Skeletal muscle cell (primary cell): ENCODE results near the gene PPP1R27.
A peak's percentile ranks its signal among the peaks of the same experiment; 100 is the strongest.

Source experiments
- DNase-seq: peaks from one replicate; pipeline ENCODE4 v3.0.0-alpha.2; 2010; ENCODE audit warnings: low read depth
- H3K4me3 ChIP-seq: 2 replicates; pipeline ENCODE4 v1.5.1; 2011; ENCODE audit warnings: low read depth, mild to moderate bottlenecking, control low read depth, low read length, moderate library complexity

Gene PPP1R27

DNA sequence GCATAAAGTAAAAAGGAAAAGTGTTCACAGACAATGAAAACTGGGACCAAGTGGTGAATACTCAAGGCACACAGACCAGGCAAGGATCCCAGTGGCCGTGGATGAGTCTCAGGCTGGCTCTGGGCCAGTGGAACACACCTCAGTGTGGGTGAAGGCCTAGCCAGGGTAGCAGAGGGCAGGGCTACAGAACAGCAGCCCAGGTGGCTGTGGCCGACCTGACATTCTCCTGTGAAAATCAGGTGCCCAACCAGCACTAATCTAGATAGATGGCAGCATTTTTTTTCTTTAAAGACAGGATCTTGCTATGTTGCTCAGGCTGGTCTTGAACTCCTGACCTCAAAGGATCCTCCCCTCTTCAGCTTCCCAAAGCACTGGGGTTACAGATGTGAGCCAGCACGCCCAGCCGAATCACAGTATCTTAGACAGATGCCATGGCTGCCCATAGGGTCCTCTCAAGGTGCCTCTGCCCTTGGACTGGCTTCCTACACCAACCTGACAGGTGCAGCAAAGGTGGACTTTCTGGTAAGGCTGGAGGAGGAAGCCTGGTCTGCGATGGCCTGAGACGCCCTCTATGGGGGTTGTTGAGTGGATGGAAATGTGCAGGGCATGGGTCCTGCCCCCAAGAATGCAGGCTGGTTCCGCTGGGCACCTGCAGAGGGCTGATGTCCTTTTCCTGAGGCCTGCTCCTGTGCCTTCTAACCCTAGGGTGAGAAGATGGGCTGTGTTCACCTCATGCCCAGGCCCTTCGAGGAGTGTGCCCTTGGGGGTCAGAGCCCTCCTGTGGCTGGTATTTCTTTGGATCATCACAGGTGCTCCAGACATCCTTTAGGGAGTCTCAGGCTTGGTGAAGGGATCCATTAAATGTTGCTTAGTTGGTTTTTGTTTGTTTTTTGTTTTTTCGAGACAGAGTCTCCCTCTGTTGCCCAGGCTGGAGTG is 29.3 kb upstream of the PPP1R27 start:
- no peak for DNase-seq
- no peak overlapping the region for H3K4me3 ChIP-seq

DNA sequence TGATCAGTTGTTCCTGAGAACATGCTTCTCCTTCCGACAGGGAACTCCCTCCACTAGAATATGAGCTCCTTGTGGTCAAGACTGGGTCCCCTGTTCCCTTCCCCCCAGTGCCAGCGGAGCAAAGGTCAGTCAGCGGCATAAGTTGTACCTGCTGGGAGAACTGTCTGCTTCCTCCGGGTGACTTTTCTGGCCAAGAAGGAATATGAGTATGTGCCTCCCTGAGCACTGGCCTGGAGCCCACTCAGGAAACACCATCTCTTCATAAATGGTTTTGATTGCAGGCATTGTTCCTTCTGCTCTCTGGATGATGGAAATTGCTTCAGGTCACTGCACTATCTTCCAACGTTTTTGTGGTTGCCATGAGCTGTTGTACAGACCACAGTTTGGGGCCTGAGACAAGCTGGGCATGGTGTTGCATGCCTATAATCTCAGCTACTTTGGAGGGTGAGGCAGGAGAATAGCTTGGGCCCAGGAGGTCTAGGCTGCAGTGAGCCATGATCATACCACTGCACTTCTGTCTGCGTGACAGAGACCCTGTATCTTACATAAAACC is 28.3 kb upstream of the PPP1R27 start:
- no peak overlapping the region for H3K4me3 ChIP-seq
- DNase-seq = no peak

DNA sequence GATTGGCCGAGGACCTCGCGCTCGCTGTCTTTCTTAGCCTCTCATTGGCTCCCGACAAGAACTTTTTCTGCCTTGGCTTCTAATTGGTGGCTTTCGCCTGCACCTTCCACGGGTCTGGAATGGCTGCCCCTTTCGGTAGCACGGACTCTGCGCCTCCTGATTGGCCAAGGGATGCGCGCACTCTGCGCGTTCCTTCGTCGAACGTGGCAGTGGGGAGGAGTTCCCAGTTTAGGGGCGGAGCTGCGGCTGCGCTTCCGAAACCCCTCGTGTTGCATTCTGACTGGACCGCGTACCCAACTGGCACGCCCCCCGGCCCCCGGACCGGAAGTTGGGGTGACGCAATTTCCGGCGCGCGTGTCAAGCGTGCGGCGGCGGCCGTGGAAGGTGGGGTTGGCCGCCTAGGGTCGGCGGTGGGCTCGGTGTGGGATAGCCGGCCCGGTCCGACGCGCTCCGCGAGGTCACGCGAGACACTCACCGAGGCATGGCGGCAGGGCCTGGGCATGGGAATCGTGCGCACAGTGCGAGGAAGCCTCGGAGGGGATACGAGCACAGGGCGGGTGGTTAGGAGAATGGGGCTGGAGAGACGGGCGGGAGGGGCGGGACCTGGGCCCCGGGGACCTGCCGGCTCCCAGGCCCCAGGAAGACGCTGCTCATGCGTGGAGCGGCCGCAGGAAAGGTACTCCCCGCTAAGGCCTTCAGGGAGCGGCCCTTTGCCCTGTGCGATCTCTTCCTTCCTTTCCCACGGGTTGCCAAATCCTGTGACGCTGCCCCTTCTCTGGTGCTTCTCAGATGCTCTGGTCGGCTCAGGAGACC is 26.1 kb upstream of the PPP1R27 start:
- H3K4me3 ChIP-seq = peak overlapping the region; percentile 66
- DNase-seq = peak; percentile 100

DNA sequence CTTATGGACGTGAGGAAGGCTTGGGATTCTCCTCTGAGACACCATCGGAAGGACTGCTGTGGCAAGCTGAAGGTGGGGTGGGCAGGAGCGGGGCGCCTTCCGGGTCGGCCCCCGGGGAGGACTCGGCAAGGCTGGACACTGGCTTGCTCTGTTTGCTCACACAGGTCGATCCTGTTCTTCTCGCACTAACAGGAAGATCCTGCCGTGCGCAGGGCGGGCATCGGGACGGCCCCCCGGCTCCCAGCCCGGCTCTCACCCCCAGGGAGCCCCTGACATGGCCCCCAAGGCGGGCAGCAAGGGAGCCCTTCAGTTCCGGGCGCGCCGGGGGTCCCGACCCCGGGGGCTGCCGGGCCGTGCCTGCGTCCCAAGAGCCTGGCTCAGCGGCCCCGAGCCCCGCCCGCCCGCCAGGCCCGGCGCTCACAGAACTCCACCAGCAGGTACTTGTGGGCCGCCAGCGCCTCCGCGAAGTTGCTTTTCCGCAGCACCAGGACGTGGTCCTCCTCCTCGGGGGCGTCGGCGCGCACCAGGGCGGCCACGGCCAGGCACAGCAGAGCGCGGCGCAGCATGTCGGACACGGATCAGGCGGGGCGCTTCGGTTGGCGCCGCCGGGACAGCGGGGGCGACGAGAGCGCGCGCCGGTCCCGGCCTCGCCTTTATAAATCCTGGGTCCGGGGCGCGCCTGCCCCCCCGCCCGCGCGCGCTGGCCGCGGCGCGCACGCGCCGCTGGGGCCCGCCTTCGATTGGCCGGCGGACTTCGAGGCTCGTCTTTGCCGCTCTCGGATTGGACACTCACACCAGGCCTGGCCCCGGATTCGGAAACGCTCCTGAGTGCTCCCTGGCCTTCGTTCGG is 25.3 kb upstream of the PPP1R27 start, which contains the start of gene P4HB:
TSS of gene P4HB (minus strand) at position 630 of the 850 bp plus-strand sequence. CDS start at position 566, 64 bp downstream.
- H3K4me3 ChIP-seq = peak within 1 kb of the TSS; percentile 93
- no peak for DNase-seq

DNA sequence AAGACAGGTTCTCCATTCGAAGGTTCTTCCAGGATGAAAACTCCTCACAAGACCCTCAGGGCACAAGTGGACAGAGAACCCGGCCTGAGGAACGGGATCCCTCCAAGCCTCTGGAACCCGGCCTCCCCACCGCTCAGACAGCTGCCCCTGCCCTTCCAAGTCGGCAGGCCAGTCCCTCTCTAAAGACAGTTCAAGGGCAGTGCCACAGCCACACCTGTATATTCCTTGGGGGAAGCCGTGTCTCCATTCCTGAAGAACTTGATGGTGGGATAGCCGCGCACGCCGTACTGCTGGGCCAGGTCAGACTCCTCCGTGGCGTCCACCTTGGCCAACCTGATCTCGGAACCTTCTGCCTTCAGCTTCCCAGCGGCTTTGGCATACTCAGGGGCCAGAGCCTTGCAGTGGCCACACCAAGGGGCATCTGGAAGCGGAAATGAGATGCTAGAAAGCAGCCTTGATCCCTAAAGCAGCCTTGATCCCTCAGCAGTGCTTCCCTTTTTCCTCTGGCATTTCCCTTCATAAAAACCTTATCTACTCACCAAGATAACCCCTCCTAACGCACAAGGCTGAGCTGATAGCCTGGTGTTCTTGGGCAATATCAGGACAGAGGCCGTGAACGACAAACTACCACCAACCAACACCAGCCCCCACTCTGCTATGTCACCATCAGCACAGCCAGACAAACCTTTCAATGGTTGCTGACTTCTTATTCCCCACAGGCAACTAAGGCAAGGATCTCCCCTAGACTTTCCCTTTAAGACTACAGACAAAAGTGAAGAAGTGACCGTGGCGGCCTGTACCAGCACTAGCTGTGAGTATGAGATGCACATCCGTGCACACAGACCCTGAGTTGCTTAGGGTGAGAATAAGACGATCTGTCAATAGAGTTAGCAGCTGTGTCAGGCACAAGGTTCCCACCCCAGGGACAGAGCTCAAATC is 24.4 kb upstream of the PPP1R27 start:
- peak overlapping the region; percentile 93 for H3K4me3 ChIP-seq
- no peak for DNase-seq

DNA sequence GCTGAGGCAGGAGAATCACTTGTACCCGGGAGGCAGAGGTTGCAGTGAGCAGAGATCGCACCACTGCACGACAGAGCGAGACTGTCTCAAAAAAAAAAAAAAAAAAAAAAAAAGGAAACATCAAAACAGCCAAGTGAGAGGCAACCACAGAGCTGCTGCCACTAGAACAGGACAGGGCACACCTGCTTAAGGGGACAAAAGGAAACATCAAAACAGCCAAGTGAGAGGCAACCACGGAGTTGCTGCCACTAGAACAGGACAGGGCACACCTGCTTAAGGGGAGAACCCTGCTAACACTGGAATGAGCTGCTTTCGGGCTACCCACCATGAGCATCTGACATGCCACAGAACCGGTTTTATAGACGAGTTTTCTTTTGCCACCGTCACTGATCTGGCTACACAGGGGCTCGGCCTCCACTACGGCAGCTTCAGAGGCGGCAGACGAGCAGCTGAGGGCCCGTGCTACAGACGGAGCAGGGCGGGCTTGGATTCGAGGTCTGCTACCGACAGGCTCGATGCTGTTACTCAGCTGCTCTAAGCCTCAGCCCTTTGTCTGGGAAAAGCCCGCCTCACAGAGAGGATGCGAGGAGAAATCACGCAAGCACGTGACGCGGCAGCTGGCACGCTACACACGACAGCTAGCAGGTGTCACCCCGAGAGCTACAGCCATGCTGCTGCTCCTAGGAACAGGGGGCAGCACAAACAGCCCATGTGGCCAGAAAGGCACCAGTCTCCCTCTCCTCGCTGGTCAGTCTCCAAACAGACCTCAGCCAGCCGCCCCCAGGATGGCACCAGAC is 23.5 kb upstream of the PPP1R27 start:
- DNase-seq = no peak
- peak overlapping the region; percentile 93 for H3K4me3 ChIP-seq

DNA sequence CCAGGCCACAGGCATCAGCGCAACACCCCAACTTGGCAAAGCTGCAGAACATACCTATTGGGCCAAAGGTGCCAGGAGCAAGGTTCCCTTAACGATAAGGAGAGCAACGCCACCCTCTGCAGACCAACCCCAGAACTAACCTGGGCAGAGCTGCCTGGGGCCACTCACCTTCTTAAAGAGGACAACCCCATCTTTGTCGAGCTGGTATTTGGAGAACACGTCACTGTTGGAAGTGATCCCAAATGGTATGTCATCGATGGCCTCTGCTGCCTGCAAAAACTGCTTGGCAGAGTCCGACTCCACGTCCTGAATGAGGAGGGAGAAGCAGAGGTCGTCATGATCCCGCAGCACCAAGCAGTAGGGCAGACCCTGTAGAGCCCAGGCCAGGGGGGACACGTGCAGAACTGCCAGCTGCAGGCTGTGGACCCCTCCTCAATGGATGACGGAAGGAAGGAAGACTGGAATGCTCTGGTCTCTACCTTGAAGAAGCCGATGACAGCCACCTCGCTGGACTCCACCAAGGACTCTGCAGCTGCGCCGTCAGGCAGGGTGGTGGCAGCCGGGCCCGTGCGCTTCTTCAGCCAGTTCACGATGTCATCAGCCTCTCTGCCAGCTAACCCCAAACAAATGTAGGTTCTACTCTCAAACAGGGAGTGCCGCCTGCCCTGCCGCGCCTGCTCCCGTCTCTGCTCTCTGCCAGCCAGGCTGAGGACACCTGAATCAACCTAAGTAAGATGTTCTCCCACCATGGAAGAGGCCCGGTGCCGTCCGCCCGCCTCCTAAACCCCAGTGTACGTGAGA is 20.3 kb upstream of the PPP1R27 start:
- H3K4me3 ChIP-seq = no peak overlapping the region
- no peak for DNase-seq

DNA sequence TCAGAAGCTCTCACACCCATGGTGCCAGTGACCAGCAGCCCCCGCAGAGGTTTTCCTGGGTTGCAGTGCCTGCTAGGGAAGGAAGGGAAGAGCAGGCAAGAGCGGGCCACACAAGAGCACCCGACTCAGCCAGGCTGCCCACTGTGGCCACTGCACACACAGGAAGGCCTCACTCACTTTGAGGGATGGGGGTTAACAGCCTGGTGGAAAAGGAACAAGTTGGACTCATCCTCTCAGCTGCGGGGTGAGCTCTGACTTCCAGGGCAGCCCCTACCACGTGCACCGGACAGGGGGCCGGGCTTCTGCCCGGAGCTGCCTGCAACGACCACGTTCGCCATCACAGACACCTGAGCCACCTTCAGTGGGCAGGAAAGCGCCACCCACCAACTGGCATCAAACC is 17.4 kb upstream of the PPP1R27 start:
- no peak for DNase-seq
- H3K4me3 ChIP-seq = no peak overlapping the region

DNA sequence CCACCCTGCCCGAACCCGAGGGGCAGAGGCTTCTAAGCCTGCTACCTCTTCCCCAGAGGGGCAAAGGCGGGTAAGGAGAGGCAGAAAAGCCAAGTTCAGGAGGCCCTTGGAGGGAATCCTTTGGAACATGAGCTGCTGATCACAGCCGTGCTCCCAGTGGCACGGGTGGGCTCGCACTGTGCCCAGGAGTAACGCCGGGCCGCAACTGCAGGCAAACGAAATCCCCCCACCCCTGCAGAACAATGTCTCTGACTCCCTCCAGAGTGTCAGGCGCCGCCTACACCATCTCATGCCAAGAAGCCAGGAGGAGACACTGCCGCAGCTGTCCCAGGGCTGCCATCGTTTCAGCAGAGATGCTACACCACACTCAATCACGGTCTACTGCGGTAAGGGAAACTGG is 16.6 kb upstream of the PPP1R27 start:
- no peak overlapping the region for H3K4me3 ChIP-seq
- DNase-seq = no peak

DNA sequence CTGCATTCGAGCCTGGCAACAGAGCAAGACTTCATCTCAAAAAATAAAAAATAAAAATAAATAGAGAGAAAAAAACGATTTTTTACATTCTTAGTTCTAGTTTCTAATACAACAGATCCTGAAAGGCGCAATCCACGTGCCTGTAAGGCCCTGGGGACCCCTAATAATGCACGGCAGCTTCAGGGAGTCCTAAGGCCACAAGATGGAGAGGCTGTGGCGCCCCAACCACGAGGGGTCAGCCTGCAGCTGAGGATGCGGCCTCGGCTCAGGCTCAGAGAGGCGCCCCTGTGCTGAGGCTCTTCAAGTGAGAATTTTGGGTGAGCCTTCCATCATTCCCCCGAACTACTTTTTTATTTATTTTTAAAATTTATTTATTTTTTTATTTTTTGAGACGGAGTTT is 14.6 kb upstream of the PPP1R27 start:
- DNase-seq = no peak
- no peak overlapping the region for H3K4me3 ChIP-seq

DNA sequence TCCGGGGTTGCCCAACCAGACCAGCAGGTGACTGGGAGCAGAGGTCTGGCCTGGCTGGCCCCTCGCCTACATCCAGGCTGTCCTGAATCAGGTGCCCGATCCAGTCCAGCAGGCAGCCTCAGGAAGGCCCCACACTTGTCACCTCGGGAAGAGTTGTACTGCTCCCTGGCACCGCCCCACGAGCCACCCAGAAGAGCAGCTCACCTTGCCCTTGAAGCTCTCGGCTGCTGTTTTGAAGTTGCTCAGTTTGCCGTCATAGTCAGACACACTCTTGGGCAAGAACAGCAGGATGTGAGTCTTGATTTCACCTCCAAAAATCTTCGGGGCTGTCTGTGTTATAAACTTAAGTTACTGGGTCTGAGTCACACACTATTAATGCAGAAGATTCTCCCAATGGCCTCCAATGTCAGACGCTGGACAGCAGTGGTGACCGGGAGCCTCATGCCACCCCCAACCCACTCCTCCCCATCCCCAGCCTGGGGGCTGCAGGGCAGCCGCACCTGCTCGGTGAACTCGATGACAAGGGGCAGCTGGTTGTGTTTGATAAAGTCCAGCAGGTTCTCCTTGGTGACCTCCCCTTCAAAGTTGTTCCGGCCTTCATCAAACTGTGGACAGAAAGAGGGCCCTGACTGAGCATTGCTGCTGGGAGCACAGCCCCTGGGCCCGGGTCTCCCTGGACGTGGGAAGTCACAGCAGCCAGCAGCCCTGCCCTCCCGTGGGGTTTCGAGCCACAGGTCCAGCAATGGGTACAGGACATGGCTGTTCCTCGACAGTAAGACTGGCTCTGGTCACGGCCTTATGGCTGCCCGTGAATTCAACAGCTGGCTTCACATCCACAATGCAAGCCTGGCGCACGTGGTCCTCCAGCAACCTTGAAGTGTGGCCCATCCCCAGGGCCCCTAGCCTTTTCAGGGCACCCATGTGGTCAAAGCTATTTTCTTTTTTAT is 12.2 kb upstream of the PPP1R27 start:
- DNase-seq = no peak
- H3K4me3 ChIP-seq = no peak overlapping the region

DNA sequence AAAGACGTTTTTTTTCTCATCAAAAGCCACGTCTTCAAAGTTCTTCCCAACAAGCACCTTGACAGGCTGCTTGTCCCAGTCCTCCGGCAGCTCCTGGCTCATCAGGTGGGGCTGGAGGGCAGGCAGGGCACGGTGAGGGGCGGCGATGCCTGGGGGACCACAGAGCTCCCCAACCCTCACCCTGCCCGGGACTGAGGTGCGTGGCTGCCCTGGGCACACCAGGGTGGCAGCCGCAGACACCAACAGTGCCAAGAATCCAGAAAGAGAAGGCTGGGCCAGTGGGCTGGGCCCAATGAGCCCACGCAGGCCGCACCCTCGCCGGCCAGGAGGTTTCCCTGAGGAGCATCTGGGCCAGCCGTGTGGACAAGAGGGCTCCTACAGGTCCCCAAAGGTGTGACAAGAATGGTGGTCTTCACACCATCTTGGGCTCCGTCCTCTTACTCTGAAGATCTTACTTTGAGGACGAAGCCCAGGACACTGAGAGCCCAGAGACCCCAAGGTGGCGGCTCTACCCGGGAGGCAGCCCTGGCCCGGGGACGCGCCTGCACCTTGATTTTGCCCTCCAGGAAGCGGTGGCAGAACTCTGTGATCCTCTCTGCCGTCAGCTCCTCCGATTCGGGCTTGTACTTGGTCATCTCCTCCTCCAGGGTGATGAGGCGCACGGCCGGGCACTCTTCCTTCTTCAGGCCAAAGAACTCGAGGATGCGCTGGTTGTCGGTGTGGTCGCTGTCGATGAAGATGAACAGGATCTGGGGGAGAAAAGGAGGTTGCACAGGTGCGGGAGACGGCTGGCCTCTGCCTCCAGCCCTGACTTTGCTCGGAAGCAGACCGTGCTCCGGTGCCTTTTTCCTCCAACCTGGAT is 11.3 kb upstream of the PPP1R27 start:
- no peak overlapping the region for H3K4me3 ChIP-seq
- DNase-seq = no peak

DNA sequence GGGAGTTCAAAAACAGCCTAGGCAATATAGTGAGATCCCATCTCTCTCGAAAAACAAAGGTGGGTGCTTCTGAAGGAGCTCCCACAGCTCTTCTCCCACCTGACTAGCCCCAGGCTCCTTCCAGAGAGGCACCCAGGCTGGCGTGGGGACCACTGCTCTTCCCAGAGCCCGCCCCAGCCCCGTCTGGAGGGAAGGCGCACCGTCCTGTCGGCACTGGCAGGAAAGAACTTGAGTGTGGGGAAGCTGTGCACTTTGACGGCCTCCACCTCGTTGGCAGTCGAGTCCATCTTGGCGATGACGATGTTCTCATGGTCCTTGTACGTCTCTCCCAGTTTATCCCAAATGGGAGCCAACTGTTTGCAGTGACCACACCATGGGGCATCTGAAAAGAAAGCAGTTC is 10.5 kb upstream of the PPP1R27 start:
- DNase-seq = no peak
- no peak overlapping the region for H3K4me3 ChIP-seq

DNA sequence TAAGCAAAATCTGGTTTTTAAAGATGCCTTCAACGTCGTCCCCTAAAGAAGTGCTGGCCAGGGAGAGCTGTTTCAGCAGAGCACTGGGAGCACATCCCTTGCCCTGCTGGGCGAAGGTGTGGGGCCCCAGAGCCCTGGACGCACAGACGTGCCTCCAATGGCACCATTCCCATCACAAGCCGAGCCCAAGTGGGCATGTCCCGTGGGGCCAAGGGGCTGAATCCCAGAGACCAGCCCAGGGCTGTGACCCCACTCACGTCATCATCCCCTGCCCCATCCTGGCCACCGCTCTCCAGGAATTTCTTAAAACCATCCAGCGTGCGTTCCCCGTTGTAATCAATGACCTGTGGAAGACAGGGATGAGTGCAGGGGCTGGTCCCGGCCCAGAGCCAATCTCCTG is 10.0 kb upstream of the PPP1R27 start:
- DNase-seq = no peak
- no peak overlapping the region for H3K4me3 ChIP-seq

DNA sequence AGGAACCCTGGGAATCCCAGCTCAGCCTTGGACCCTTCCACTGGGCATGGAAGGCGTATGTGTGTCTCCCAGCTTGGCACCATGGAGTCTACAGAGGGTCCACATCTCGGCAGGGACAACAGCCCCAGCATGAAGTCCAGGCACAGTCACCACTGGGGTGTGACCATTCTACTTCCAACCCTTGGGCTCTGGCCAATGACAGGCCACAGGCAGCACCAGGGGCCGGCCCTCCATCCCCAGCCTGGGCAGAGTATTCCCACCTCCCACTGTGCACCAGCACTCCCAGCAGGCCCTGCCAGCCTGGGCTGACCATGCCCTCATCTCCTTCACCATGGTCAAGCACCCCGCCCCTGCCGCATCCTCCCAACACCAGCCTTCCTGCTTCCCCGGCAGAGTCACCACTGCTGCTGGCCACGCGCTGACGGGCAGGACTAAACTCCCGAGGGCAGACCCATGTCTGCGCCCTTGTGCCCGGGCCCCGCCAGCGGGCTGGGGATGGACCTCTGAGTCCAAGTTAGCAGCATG is 9.5 kb upstream of the PPP1R27 start:
- no peak for DNase-seq
- no peak overlapping the region for H3K4me3 ChIP-seq
